ENCODE measurements around the gene LDB3. TPM values are rescaled to one million over a fixed set of nuclear protein-coding genes. Genes with fewer than 3 reads are reported as not detected.

The LDB3 gene
- total and polyA plus RNA-seq, 3 donors from 2014 or later = 2.7 to 20.3 (median 3.6) TPM

GRCh38 chr10:86712317-86712707, 44.0 kb downstream of the LDB3 start:
- H3K36me3 ChIP-seq (ENCODE audit: low read depth, missing control alignments) = no peaks in the 10 kb centered on the region
- DNase-seq = no peak
- peaks cover 11% of the 10 kb centered on the region for H3K4me1 ChIP-seq
- peak overlapping the region; percentile 80 to 82 for H3K4me3 ChIP-seq
- no peak for TF ChIP-seq CTCF (IDR thresholded peaks at IDR 0.05)
- TF ChIP-seq POLR2A (IDR thresholded peaks at IDR 0.05) = no peak
- no peaks in the 10 kb centered on the region for H3K9me3 ChIP-seq
- intact Hi-C loops (cut with DNase I; ENCODE audit: low total_unique reads) = no loop called here
- H3K27ac ChIP-seq = peak overlapping the region; percentile 92 to 95
- H3K27me3 ChIP-seq = no peaks in the 10 kb centered on the region
- WGBS, 2 donors = 21 to 27% methylated on average over 9 of the region's 9 CpGs

GRCh38 chr10:86715156-86715795, 47.0 kb downstream of the LDB3 start:
- TF ChIP-seq POLR2A (IDR thresholded peaks at IDR 0.05) = no peak
- TF ChIP-seq CTCF (IDR thresholded peaks at IDR 0.05) = no peak
- Histone ChIP-seq H3K4me1 (peaks cover 11% of the 10 kb centered on the region), H3K36me3 (ENCODE audit: low read depth, missing control alignments) (no peaks in the 10 kb centered on the region), H3K9me3 (no peaks in the 10 kb centered on the region), H3K27ac (no peak overlapping the region), H3K4me3 (no peak overlapping the region), H3K27me3 (no peaks in the 10 kb centered on the region)
- intact Hi-C loops (cut with DNase I; ENCODE audit: low total_unique reads) = no loop called here
- DNase-seq = no peak
- WGBS, 2 donors = 73 to 82% methylated on average over 3 to 6 of the region's 6 CpGs

- Histone ChIP-seq H3K27me3 (no peaks in the 10 kb centered on the region), H3K4me3 (no peak overlapping the region), H3K9me3 (no peaks in the 10 kb centered on the region), H3K4me1 (peaks cover 8% of the 10 kb centered on the region), H3K36me3 (ENCODE audit: low read depth, missing control alignments) (no peaks in the 10 kb centered on the region), H3K27ac (no peak overlapping the region)
- no peak for DNase-seq
- 69 to 80% methylated on average over 4 to 5 of the region's 5 CpGs for WGBS, 2 donors
- TF ChIP-seq CTCF (IDR thresholded peaks at IDR 0.05) = no peak
- TF ChIP-seq POLR2A (IDR thresholded peaks at IDR 0.05) = no peak
- intact Hi-C loops (cut with DNase I; ENCODE audit: low total_unique reads) = no loop called here
These were observed 47.5 kb downstream of the LDB3 start for GRCh38 chr10:86715836-86716235.

GRCh38 chr10:86716466-86716865, 48.2 kb downstream of the LDB3 start:
- Histone ChIP-seq H3K27me3 (no peaks in the 10 kb centered on the region), H3K4me3 (no peak overlapping the region), H3K27ac (no peak overlapping the region), H3K4me1 (peaks cover 7% of the 10 kb centered on the region), H3K9me3 (no peaks in the 10 kb centered on the region), H3K36me3 (ENCODE audit: low read depth, missing control alignments) (no peaks in the 10 kb centered on the region)
- intact Hi-C loops (cut with DNase I; ENCODE audit: low total_unique reads) = no loop called here
- 96 to 100% methylated on average over 3 to 13 of the region's 13 CpGs for WGBS, 2 donors
- no peak for DNase-seq
- no peak for TF ChIP-seq POLR2A (IDR thresholded peaks at IDR 0.05)
- no peak for TF ChIP-seq CTCF (IDR thresholded peaks at IDR 0.05)

GRCh38 chr10:86718556-86718955, 50.2 kb downstream of the LDB3 start:
- Histone ChIP-seq H3K4me3 (no peak overlapping the region), H3K9me3 (no peaks in the 10 kb centered on the region), H3K27ac (no peak overlapping the region), H3K27me3 (no peaks in the 10 kb centered on the region), H3K4me1 (no peaks in the 10 kb centered on the region), H3K36me3 (ENCODE audit: low read depth, missing control alignments) (no peaks in the 10 kb centered on the region)
- intact Hi-C loops (cut with DNase I; ENCODE audit: low total_unique reads) = no loop called here
- TF ChIP-seq POLR2A (IDR thresholded peaks at IDR 0.05) (no peak), CTCF (IDR thresholded peaks at IDR 0.05) (no peak)
- WGBS, 2 donors = 93 to 95% methylated on average over 8 of the region's 8 CpGs
- DNase-seq = no peak
